ENCODE results near the gene DUSP1. TPM values are rescaled to one million over a fixed set of nuclear protein-coding genes. Genes with fewer than 3 reads are reported as not detected.
A peak's percentile ranks its signal among the peaks of the same experiment; 100 is the strongest.

Gene DUSP1
- total RNA-seq, 2 donors from 2014 or later = 248 to 808 TPM

GRCh38 chr5:172802567-172803176 is 31.7 kb upstream of the DUSP1 start:
- H3K27ac ChIP-seq = no peak overlapping the region
- no peak for ATAC-seq
- no peaks in the 10 kb centered on the region for H3K36me3 ChIP-seq (replicated peaks in 1 of 2; ENCODE audit: insufficient read depth in 1 of 2, low read depth in 2 of 2)
- 88 to 93% methylated on average over 4 of the region's 4 CpGs for WGBS, 2 donors
- TF ChIP-seq CTCF (IDR thresholded peaks at IDR 0.05) (no peak), POLR2A (IDR thresholded peaks at IDR 0.05) (no peak)
- no peak for DNase-seq
- H3K27me3 ChIP-seq = no peaks in the 10 kb centered on the region
- H3K4me1 ChIP-seq = peaks cover 13% of the 10 kb centered on the region
- intact Hi-C loops (cut with DNase I) = no loop called here
- no peaks in the 10 kb centered on the region for H3K9me3 ChIP-seq
- H3K4me3 ChIP-seq = no peak overlapping the region

GRCh38 chr5:172802112-172802511 is 31.1 kb upstream of the DUSP1 start:
- Histone ChIP-seq H3K27me3 (no peaks in the 10 kb centered on the region), H3K36me3 (replicated peaks in 1 of 2; ENCODE audit: insufficient read depth in 1 of 2, low read depth in 2 of 2) (no peaks in the 10 kb centered on the region), H3K27ac (no peak overlapping the region), H3K4me3 (no peak overlapping the region), H3K4me1 (peaks cover 14% of the 10 kb centered on the region), H3K9me3 (no peaks in the 10 kb centered on the region)
- intact Hi-C loops (cut with DNase I) = no loop called here
- TF ChIP-seq POLR2A (IDR thresholded peaks at IDR 0.05) (no peak), CTCF (IDR thresholded peaks at IDR 0.05) (no peak)
- ATAC-seq = no peak
- 84 to 88% methylated on average over 2 of the region's 2 CpGs for WGBS, 2 donors
- no peak for DNase-seq

- intact Hi-C loops (cut with DNase I) = no loop called here
- peak; percentile 34 for ATAC-seq
- WGBS, 2 donors = 66 to 83% methylated on average over 4 of the region's 4 CpGs
Measured at GRCh38 chr5:172801179-172801671, 30.2 kb upstream of the DUSP1 start.

DNA sequence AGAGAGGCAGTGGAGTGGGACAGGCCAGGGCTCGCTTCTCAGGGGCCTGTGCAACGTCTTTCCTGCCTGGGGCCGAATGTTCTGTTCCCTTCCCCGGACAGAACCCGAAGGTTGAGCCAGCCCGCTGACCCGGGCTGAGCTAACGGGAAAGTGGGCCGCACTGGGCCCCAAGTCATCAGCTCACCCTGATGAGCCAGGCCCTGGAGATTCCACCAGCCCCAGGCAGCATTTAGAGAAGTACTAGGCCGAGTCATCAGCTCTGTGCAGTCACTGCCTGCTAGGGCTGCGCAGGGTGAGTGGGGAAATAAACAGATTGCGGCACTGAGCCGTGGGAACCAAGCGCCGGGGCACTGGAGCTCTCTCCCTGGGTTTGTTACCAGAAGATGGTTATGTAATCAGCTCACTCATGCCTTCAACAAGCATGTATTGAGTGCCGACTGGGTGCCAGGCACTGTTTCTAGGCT is 29.1 kb upstream of the DUSP1 start:
- no peaks in the 10 kb centered on the region for H3K9me3 ChIP-seq
- intact Hi-C loops (cut with DNase I) = no loop called here
- H3K4me1 ChIP-seq = peaks cover 9% of the 10 kb centered on the region
- WGBS, 2 donors = 66 to 81% methylated on average over 4 to 11 of the region's 16 CpGs
- ATAC-seq (no peak), DNase-seq (peak in 3 of 4 donors; percentile 24 to 78 (median 38))
- no peaks in the 10 kb centered on the region for H3K27me3 ChIP-seq
- H3K27ac ChIP-seq = peak overlapping the region in 2 of 4 donors; percentile 54 to 72
- TF ChIP-seq CTCF (IDR thresholded peaks at IDR 0.05) (no peak), POLR2A (IDR thresholded peaks at IDR 0.05) (peak in 1 of 3 donors; percentile 42)
- H3K36me3 ChIP-seq (replicated peaks in 1 of 2; ENCODE audit: insufficient read depth in 1 of 2, low read depth in 2 of 2) = no peaks in the 10 kb centered on the region
- no peak overlapping the region for H3K4me3 ChIP-seq

More at GRCh38 chr5:172801179-172801671, 30.2 kb upstream of the DUSP1 start:
- H3K27me3 ChIP-seq = no peaks in the 10 kb centered on the region
- TF ChIP-seq POLR2A (IDR thresholded peaks at IDR 0.05) (no peak), CTCF (IDR thresholded peaks at IDR 0.05) (no peak)
- DNase-seq = no peak
- peaks cover 9% of the 10 kb centered on the region for H3K4me1 ChIP-seq
- H3K27ac ChIP-seq = peak overlapping the region in 1 of 4 donors; percentile 72
- H3K4me3 ChIP-seq = no peak overlapping the region
- no peaks in the 10 kb centered on the region for H3K36me3 ChIP-seq (replicated peaks in 1 of 2; ENCODE audit: insufficient read depth in 1 of 2, low read depth in 2 of 2)
- no peaks in the 10 kb centered on the region for H3K9me3 ChIP-seq

DNA sequence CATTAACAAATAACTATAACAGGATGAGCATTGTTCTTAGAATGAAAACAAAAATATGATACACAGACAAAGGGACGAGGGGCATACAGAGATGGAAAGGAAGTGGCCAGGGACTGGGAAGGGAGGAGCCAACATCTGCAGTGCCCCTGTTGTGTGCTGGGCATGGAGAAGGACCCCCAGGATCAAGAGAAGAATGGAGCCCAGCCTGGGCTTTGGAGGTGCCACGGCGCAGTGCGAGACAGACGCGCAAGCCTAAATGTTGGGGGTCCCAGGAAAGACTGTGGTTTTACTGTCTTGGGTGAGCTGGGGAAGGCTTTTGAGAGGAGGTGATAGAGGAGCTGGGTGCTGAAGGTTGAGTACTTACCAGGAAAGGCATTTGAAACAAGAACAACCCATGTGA is 28.4 kb upstream of the DUSP1 start:
- Histone ChIP-seq H3K27ac (peak overlapping the region in 2 of 4 donors; percentile 54 to 72), H3K4me1 (peaks cover 9% of the 10 kb centered on the region), H3K4me3 (no peak overlapping the region), H3K27me3 (no peaks in the 10 kb centered on the region), H3K36me3 (replicated peaks in 1 of 2; ENCODE audit: insufficient read depth in 1 of 2, low read depth in 2 of 2) (no peaks in the 10 kb centered on the region), H3K9me3 (no peaks in the 10 kb centered on the region)
- TF ChIP-seq CTCF (IDR thresholded peaks at IDR 0.05) = no peak
- TF ChIP-seq POLR2A (IDR thresholded peaks at IDR 0.05) = no peak
- no peak for ATAC-seq
- intact Hi-C loops (cut with DNase I) = no loop called here
- no peak for DNase-seq
- 85 to 90% methylated on average over 6 of the region's 6 CpGs for WGBS, 2 donors

Measured in body of pancreas (tissue), 4 donors.